Measurements from ENCODE around the gene EDAR. TPM values are rescaled to one million over a fixed set of nuclear protein-coding genes. Genes with fewer than 3 reads are reported as not detected.

The EDAR gene
- total RNA-seq, 1 experiment from 2014 or later, result 0.82 TPM

DNA sequence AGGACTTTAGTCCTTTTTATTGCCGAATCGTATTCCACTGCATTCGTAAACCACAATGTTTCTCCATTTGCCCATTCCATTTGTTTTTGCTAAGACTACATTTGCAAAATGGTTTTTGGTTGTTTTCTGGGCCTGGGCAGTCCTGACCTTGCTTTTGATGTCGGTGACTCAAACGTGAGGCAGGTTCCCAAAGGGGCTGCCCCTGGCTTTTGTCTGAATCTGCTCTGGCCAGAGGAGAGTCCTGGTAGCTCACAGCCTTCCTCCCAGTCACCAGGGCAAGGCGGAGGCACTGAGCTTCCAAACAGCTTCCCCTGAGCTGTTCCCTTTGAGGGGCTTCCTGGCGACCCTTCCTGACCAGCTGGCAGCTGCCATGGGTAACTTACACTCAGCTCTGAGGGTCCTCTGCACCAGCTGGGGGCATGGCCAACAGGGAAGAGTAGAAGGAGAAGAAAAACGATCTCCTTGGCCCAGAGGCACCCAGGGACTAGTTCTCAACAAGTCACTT lies 47.8 kb downstream of the EDAR start:
- no peak for DNase-seq
- Mint-ChIP-seq H3K9me3 (ENCODE audit: unreplicated experiment) (peaks cover 3% of the 10 kb centered on the region), H3K27me3 (ENCODE audit: insufficient read depth, unreplicated experiment) (no peaks in the 10 kb centered on the region), H3K4me3 (ENCODE audit: unreplicated experiment) (no peak overlapping the region), H3K4me1 (ENCODE audit: low read depth, unreplicated experiment) (no peaks in the 10 kb centered on the region), H3K36me3 (ENCODE audit: insufficient read depth, unreplicated experiment) (no peaks in the 10 kb centered on the region), H3K27ac (ENCODE audit: unreplicated experiment) (no peak overlapping the region)
- Histone ChIP-seq H3K36me3 (ENCODE audit: control insufficient read depth, insufficient read depth, low read length) (no peaks in the 10 kb centered on the region), H3K27me3 (replicated peaks; ENCODE audit: control insufficient read depth, insufficient read depth, low read length) (no peaks in the 10 kb centered on the region), H3K4me1 (no peaks in the 10 kb centered on the region), H3K4me3 (ENCODE audit: low read depth, low read length) (no peak overlapping the region), H3K9me3 (0 out of 2 replicates have a peak, but pooled peaks cover 12% of the 10 kb centered on the region)
- BruUV-seq (replicated peaks), result no TSS peak
- POLR2A ChIA-PET, result no interaction called here
- CTCF ChIA-PET, result no interaction called here
- TF ChIP-seq, protein P1, sequence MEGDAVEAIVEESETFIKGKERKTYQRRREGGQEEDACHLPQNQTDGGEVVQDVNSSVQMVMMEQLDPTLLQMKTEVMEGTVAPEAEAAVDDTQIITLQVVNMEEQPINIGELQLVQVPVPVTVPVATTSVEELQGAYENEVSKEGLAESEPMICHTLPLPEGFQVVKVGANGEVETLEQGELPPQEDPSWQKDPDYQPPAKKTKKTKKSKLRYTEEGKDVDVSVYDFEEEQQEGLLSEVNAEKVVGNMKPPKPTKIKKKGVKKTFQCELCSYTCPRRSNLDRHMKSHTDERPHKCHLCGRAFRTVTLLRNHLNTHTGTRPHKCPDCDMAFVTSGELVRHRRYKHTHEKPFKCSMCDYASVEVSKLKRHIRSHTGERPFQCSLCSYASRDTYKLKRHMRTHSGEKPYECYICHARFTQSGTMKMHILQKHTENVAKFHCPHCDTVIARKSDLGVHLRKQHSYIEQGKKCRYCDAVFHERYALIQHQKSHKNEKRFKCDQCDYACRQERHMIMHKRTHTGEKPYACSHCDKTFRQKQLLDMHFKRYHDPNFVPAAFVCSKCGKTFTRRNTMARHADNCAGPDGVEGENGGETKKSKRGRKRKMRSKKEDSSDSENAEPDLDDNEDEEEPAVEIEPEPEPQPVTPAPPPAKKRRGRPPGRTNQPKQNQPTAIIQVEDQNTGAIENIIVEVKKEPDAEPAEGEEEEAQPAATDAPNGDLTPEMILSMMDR (IDR thresholded peaks at IDR 0.05; ENCODE audit: insufficient read depth in 1 of 2, low read depth in 1 of 2, low read length in 1 of 2, severe bottlenecking in 1 of 2, unreplicated experiment in 1 of 2), result no peak
- intact Hi-C loops (cut with micrococcal nuclease; ENCODE audit: unreplicated experiment), result no loop called here

DNA sequence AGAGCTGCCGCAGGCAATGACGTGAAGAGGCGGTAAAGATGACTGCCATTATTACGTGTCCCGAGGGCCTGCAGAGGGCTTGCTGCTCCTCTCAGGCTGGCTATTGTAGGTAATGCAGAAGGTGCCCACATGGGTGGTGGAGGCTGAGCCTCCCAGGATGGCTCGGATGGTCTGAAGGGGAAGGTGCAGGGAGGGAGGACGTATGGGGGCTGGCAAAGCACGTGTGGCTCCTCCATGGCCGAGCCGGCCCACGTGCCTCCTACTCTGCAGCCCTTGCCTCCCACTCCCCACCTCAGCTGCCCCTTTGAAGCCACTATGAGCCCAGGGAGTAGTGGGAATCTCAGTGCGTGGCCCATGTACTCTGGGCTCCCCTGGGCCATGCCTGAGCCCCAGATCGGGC lies 48.9 kb downstream of the EDAR start:
- no peak for DNase-seq
- ChIA-PET POLR2A (no interaction called here), CTCF (no interaction called here)
- Mint-ChIP-seq H3K4me3 (ENCODE audit: unreplicated experiment) (no peak overlapping the region), H3K27ac (ENCODE audit: unreplicated experiment) (no peak overlapping the region), H3K9me3 (ENCODE audit: unreplicated experiment) (no peaks in the 10 kb centered on the region), H3K27me3 (ENCODE audit: insufficient read depth, unreplicated experiment) (no peaks in the 10 kb centered on the region), H3K36me3 (ENCODE audit: insufficient read depth, unreplicated experiment) (no peaks in the 10 kb centered on the region), H3K4me1 (ENCODE audit: low read depth, unreplicated experiment) (no peaks in the 10 kb centered on the region)
- Histone ChIP-seq H3K9me3 (0 out of 2 replicates have a peak, but pooled peaks cover 3% of the 10 kb centered on the region), H3K4me1 (no peaks in the 10 kb centered on the region), H3K27me3 (replicated peaks; ENCODE audit: control insufficient read depth, insufficient read depth, low read length) (no peaks in the 10 kb centered on the region), H3K4me3 (ENCODE audit: low read depth, low read length) (no peak overlapping the region), H3K36me3 (ENCODE audit: control insufficient read depth, insufficient read depth, low read length) (no peaks in the 10 kb centered on the region)
- no TSS peak for BruUV-seq (replicated peaks)
- intact Hi-C loops (cut with micrococcal nuclease; ENCODE audit: unreplicated experiment), result no loop called here
- TF ChIP-seq, protein P1 (IDR thresholded peaks at IDR 0.05; ENCODE audit: insufficient read depth in 1 of 2, low read depth in 1 of 2, low read length in 1 of 2, severe bottlenecking in 1 of 2, unreplicated experiment in 1 of 2), result no peak

DNA sequence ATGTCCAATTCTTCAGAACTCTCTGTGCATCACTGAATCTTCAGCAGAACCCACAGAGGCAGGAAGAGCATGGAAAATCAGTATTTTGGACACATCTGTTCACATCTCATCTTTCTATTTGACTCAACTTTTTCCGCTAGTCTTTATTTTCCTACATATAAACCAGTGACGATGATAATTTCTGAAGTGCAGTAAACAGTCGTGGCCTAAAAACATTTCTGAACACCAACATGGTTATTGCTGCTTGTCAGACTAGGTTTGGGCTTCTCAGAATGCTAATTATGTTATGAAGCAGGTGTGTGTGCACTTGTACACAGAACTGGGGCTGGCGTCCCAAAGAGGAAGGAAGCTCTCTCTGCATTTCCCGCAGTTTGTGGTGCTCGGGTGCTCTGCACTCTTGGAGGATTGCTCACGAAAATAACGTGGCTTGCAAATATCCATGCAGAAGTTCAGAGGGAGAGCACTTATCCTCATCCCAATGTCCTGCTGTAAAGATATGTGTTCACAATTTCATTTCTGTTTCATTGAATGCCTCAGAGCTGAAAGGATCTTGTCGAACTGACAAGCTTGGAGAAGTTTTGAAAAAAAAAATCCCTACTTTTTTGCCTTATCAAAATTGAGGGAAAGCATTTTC lies 50.8 kb downstream of the EDAR start:
- Mint-ChIP-seq H3K9me3 (ENCODE audit: unreplicated experiment) (no peaks in the 10 kb centered on the region), H3K27ac (ENCODE audit: unreplicated experiment) (no peak overlapping the region), H3K4me3 (ENCODE audit: unreplicated experiment) (no peak overlapping the region), H3K36me3 (ENCODE audit: insufficient read depth, unreplicated experiment) (no peaks in the 10 kb centered on the region), H3K27me3 (ENCODE audit: insufficient read depth, unreplicated experiment) (no peaks in the 10 kb centered on the region), H3K4me1 (ENCODE audit: low read depth, unreplicated experiment) (no peaks in the 10 kb centered on the region)
- BruUV-seq (replicated peaks), result no TSS peak
- Histone ChIP-seq H3K4me3 (ENCODE audit: low read depth, low read length) (no peak overlapping the region), H3K4me1 (no peaks in the 10 kb centered on the region; the same call in 1 of the 2 replicates), H3K27me3 (replicated peaks; ENCODE audit: control insufficient read depth, insufficient read depth, low read length) (no peaks in the 10 kb centered on the region), H3K36me3 (ENCODE audit: control insufficient read depth, insufficient read depth, low read length) (no peaks in the 10 kb centered on the region), H3K9me3 (no peaks in the 10 kb centered on the region)
- ChIA-PET POLR2A (no interaction called here), CTCF (no interaction called here)
- DNase-seq, result no peak
- TF ChIP-seq, protein P1 (IDR thresholded peaks at IDR 0.05; ENCODE audit: insufficient read depth in 1 of 2, low read depth in 1 of 2, low read length in 1 of 2, severe bottlenecking in 1 of 2, unreplicated experiment in 1 of 2), result no peak
- intact Hi-C loops (cut with micrococcal nuclease; ENCODE audit: unreplicated experiment), result no loop called here

Measured in Caco-2 (cell line).